Activated T-helper 9 cell treated with anti-CD3 and anti-CD28 coated beads, Interleukin-2, amount 50 U/mL, for 16 hours (primary cell): ENCODE measurements around the gene CMTM3.

Experiments
- DNase-seq: peaks from one replicate; pipeline ENCODE4 v3.0.0-alpha.2; 2020; ENCODE audit warnings: low read depth

The CMTM3 gene

DNA sequence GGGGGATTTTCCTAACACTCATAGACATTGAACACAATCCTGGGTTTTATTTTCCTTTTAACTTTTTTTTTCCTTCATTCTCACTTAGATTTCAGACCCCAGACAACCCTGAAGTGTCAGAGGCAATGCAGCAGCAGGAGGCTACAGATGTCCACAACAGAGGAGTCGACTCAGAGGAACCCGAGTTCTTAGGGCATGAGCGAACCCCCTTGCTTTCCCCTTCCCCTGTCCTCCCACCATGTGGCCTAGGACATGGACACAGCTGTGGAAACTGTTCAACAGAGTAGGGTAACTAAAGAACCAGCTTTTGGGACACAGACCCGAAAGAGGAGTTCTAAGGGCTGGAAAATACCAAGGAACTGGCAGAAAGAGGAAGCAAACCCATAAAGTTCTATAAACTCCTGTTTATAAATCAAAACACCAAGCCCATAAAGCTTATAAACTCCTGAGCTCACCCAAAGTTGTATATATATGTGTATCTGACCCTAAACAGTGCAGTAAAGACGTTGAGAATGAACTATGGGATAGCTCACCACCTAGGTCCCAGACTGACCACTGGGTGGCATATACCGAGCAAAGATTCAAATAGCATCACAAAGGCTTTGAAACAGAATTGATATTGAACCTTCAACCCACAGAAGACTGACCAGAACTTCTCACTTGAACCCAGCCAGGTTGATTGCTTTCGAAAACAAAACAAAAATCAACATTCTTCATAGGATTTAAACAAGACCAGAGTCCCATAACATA is 58.1 kb downstream of the CMTM3 start:
- DNase-seq = no peak
